Activated B cell treated with CpG ODN at 0.5 μM for 24 hours (primary cell): Measurements from ENCODE around the gene C1orf159. TPM values are rescaled to one million over a fixed set of nuclear protein-coding genes. Genes with fewer than 3 reads are reported as not detected.
A peak's percentile ranks its signal among the peaks of the same experiment; 100 is the strongest.

Experiments
- ATAC-seq: fragments of 200-7000 bp; cut with Tn5 transposase; one replicate; pipeline ENCODE4 v1.10.0; 2021; ENCODE audit warnings: low read depth, mild to moderate bottlenecking, moderate library complexity
- CTCF ChIA-PET: fragments of 350-600 bp; sonication (Branson Sonifier 250); formaldehyde crosslinking; loops from one replicate; lab custom pipeline; 2021; ENCODE audit warnings: antibody characterized with exemption; lab: Charles Lee
- POLR2A ChIA-PET: fragments of 350-600 bp; sonication (Branson Sonifier 250); formaldehyde crosslinking; loops from one replicate; lab custom pipeline; 2021; ENCODE audit warnings: antibody characterized with exemption; lab: Charles Lee
- DNase-seq: peaks from one replicate; pipeline ENCODE4 v3.0.0; 2022
- H3K27ac Mint-ChIP-seq: one replicate; pipeline ENCODE4 v1.8.0; 2020; ENCODE audit warnings: mixed read lengths
- H3K27me3 Mint-ChIP-seq: one replicate; pipeline ENCODE4 v1.8.0; 2021; ENCODE audit warnings: mixed read lengths
- H3K36me3 Mint-ChIP-seq: one replicate; pipeline ENCODE4 v1.8.0; 2021; ENCODE audit warnings: low read depth, mixed read lengths
- H3K4me1 Mint-ChIP-seq: one replicate; pipeline ENCODE4 v1.8.0; 2021; ENCODE audit warnings: mixed read lengths
- H3K4me3 Mint-ChIP-seq: one replicate; pipeline ENCODE4 v1.8.0; 2020; ENCODE audit warnings: mild to moderate bottlenecking, mixed read lengths
- H3K9me3 Mint-ChIP-seq: one replicate; pipeline ENCODE4 v1.8.0; 2020; ENCODE audit warnings: mixed read lengths
- CTCF ChIP-seq: fragments of 200-600 bp; IDR thresholded peaks from one replicate; pipeline ENCODE4 v1.8.0; 2022; ENCODE audit warnings: antibody characterized with exemption, mild to moderate bottlenecking
- intact Hi-C: fragments of 100-400 bp; cut with micrococcal nuclease; formaldehyde crosslinking; loops from one replicate; pipeline ENCODE4 v1.15.1; 2024
- total RNA-seq: library from RNA; stranded (reverse); gene quantifications from 2 replicates; pipeline ENCODE4 v1.2.3, GENCODE V29; 2022

Gene C1orf159
- total RNA-seq, 1 donor from 2014 or later = 26.5 TPM

- TF ChIP-seq CTCF = no peak
- intact Hi-C loops = loop anchor here (2.0 kb wide), 1 partner anchor 143 kb away; no protein-coding TSS in a partner anchor
- Mint-ChIP-seq H3K36me3 (peaks cover 1% of the 10 kb centered on the region), H3K27ac (peak overlapping the region; percentile 47), H3K4me1 (peaks cover 48% of the 10 kb centered on the region), H3K4me3 (peak overlapping the region; percentile 9), H3K9me3 (no peaks in the 10 kb centered on the region), H3K27me3 (peaks cover 4% of the 10 kb centered on the region)
- POLR2A ChIA-PET = interaction anchor here (0.6 to 9.0 kb wide), 5 partner anchors 32 to 233 kb away, joined by 3 to 159 read pairs (median 4); partner anchors contain the start of genes C1orf159 and ISG15
- ATAC-seq = no peak
- no peak for DNase-seq
- CTCF ChIA-PET = interaction anchor here (1.7 kb wide), 1 partner anchor 32 kb away, joined by 5 read pairs; no protein-coding TSS in a partner anchor
Measured at GRCh38 chr1:1065265-1065939, 50.5 kb downstream of the C1orf159 start.

- TF ChIP-seq CTCF = no peak
- ChIA-PET POLR2A (interaction anchor here (0.5 to 9.0 kb wide), 33 partner anchors 10 to 845 kb away, joined by 3 to 159 read pairs (median 4); partner anchors contain the start of genes AGRN, C1orf159, CCNL2 and ISG15), CTCF (interaction anchor here (0.7 to 2.0 kb wide), 19 partner anchors 13 to 227 kb away, joined by 3 to 34 read pairs (median 5); partner anchors contain the start of gene ISG15)
- DNase-seq = peak; percentile 88
- Mint-ChIP-seq H3K36me3 (peaks cover 1% of the 10 kb centered on the region), H3K4me1 (peaks cover 47% of the 10 kb centered on the region), H3K27me3 (peaks cover 7% of the 10 kb centered on the region), H3K4me3 (peak overlapping the region; percentile 80), H3K27ac (peak overlapping the region; percentile 84), H3K9me3 (no peaks in the 10 kb centered on the region)
- ATAC-seq = peak; percentile 72
- intact Hi-C loops = loop anchor here (1.0 to 5.0 kb wide), 8 partner anchors 15 to 243 kb away; partner anchors contain the start of genes ACAP3, C1orf159 and PUSL1
Measured at GRCh38 chr1:1063945-1064831, 51.7 kb downstream of the C1orf159 start.

GRCh38 chr1:1063261-1063944 is 52.5 kb downstream of the C1orf159 start:
- intact Hi-C loops = loop anchor here (1.0 to 5.0 kb wide), 2 partner anchors 79 to 244 kb away; partner anchors contain the start of genes ACAP3 and PUSL1
- no peak for TF ChIP-seq CTCF
- peaks cover 51% of the 10 kb centered on the region for H3K4me1 Mint-ChIP-seq
- peaks cover 1% of the 10 kb centered on the region for H3K36me3 Mint-ChIP-seq
- ChIA-PET POLR2A (interaction anchor here (0.6 to 9.0 kb wide), 28 partner anchors 12 to 846 kb away, joined by 3 to 159 read pairs (median 4); partner anchors contain the start of genes AGRN, C1orf159, CCNL2 and ISG15), CTCF (interaction anchor here (0.7 to 2.0 kb wide), 17 partner anchors 13 to 228 kb away, joined by 3 to 34 read pairs (median 5); no protein-coding TSS in a partner anchor)
- H3K4me3 Mint-ChIP-seq = peak overlapping the region; percentile 80
- no peaks in the 10 kb centered on the region for H3K9me3 Mint-ChIP-seq
- H3K27ac Mint-ChIP-seq = peak overlapping the region; percentile 50
- no peak for ATAC-seq
- peaks cover 11% of the 10 kb centered on the region for H3K27me3 Mint-ChIP-seq
- DNase-seq = no peak

- intact Hi-C loops = loop anchor here (1.0 to 5.0 kb wide), 2 partner anchors 78 to 245 kb away; partner anchors contain the start of genes ACAP3 and PUSL1
- DNase-seq = no peak
- no peak for TF ChIP-seq CTCF
- Mint-ChIP-seq H3K4me3 (peak overlapping the region; percentile 28), H3K9me3 (no peaks in the 10 kb centered on the region), H3K27ac (no peak overlapping the region), H3K4me1 (peaks cover 53% of the 10 kb centered on the region), H3K27me3 (peaks cover 18% of the 10 kb centered on the region), H3K36me3 (peaks cover 1% of the 10 kb centered on the region)
- ChIA-PET POLR2A (interaction anchor here (0.8 to 9.0 kb wide), 12 partner anchors 11 to 188 kb away, joined by 3 to 159 read pairs (median 10); partner anchors contain the start of genes AGRN and ISG15), CTCF (interaction anchor here (1.3 to 2.0 kb wide), 6 partner anchors 12 to 229 kb away, joined by 4 to 15 read pairs (median 6); no protein-coding TSS in a partner anchor)
- ATAC-seq = no peak
Measured at GRCh38 chr1:1062348-1063163, 53.3 kb downstream of the C1orf159 start.
